ENCODE measurements around the gene PEA15.
A peak's percentile ranks its signal among the peaks of the same experiment; 100 is the strongest.

PEA15 gene

GRCh38 chr1:160205242-160206035, at the start of gene PEA15:
TSS of gene PEA15 (plus strand) at chr1:160205384. CDS start at chr1:160211545, 6,161 bp downstream.
- Mint-ChIP-seq H3K4me3 (peak within 1 kb of the TSS; percentile 83), H3K36me3 (ENCODE audit: low read depth) (peaks cover 16% of the 10 kb centered on the region), H3K9me3 (no peaks in the 10 kb centered on the region), H3K27me3 (no peaks in the 10 kb centered on the region), H3K27ac (peak within 1 kb of the TSS; percentile 91), H3K4me1 (peaks cover 47% of the 10 kb centered on the region)
- peak; percentile 57 for ATAC-seq
- peak; percentile 76 for DNase-seq

DNA sequence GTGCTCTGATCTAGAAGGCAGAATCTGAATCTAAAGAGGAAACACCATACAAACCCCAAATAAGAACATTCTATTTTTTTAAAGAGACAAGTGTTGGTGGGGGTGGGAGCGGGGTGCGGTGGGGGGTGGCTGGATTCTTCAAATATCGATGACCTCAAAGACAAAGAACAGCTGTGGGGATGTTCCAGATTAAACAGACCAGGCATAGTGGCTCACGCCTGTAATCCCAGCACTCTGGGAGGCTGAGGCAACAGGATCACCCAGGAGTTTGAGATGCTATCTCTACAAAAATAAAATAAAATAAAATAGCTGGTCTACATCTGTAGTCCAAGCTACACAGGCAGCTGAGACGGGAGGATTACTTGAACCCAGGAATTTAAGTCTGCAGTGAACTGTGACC, 48.8 kb upstream of the PEA15 start:
- DNase-seq (no peak), ATAC-seq (no peak)
- H3K36me3 Mint-ChIP-seq (ENCODE audit: low read depth) = no peaks in the 10 kb centered on the region
- no peaks in the 10 kb centered on the region for H3K9me3 Mint-ChIP-seq
- no peaks in the 10 kb centered on the region for H3K4me1 Mint-ChIP-seq
- no peak overlapping the region for H3K27ac Mint-ChIP-seq
- H3K27me3 Mint-ChIP-seq = no peaks in the 10 kb centered on the region
- H3K4me3 Mint-ChIP-seq = no peak overlapping the region

- H3K27ac Mint-ChIP-seq = no peak overlapping the region
- DNase-seq = no peak
- no peaks in the 10 kb centered on the region for H3K36me3 Mint-ChIP-seq (ENCODE audit: low read depth)
- no peaks in the 10 kb centered on the region for H3K9me3 Mint-ChIP-seq
- no peaks in the 10 kb centered on the region for H3K27me3 Mint-ChIP-seq
- no peak for ATAC-seq
- H3K4me1 Mint-ChIP-seq = no peaks in the 10 kb centered on the region
- H3K4me3 Mint-ChIP-seq = no peak overlapping the region
Measured at GRCh38 chr1:160157174-160157573, 48.0 kb upstream of the PEA15 start.

DNA sequence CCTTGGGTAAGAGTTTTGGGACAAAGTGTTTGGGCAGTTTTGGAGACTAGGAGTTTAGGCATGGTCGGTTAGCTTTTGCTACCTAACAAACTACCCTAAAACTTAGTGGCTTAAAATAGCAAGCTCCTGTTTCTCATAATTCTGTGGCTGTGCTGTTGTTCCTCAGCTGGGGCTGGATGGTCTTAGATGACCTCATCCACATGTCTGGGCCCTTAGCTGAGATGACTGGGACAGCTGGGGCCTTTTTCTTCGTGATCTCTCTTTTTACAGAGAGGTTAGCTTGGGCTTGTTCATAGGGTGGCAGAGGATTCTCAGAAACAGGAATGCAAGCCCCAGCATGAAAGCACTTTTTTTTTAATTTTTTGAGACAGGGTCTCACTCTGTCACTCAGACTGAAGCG, 47.2 kb upstream of the PEA15 start:
- Mint-ChIP-seq H3K27ac (no peak overlapping the region), H3K4me1 (no peaks in the 10 kb centered on the region), H3K4me3 (no peak overlapping the region), H3K9me3 (no peaks in the 10 kb centered on the region), H3K27me3 (no peaks in the 10 kb centered on the region), H3K36me3 (ENCODE audit: low read depth) (no peaks in the 10 kb centered on the region)
- no peak for DNase-seq
- no peak for ATAC-seq

GRCh38 chr1:160158534-160158933, 46.6 kb upstream of the PEA15 start:
- Mint-ChIP-seq H3K27me3 (no peaks in the 10 kb centered on the region), H3K27ac (no peak overlapping the region), H3K4me1 (no peaks in the 10 kb centered on the region), H3K9me3 (no peaks in the 10 kb centered on the region), H3K36me3 (ENCODE audit: low read depth) (no peaks in the 10 kb centered on the region), H3K4me3 (no peak overlapping the region)
- no peak for DNase-seq
- ATAC-seq = no peak

- no peaks in the 10 kb centered on the region for H3K4me1 Mint-ChIP-seq
- H3K27ac Mint-ChIP-seq = no peak overlapping the region
- H3K36me3 Mint-ChIP-seq (ENCODE audit: low read depth) = no peaks in the 10 kb centered on the region
- DNase-seq = no peak
- no peak for ATAC-seq
- H3K9me3 Mint-ChIP-seq = no peaks in the 10 kb centered on the region
- H3K27me3 Mint-ChIP-seq = peaks cover 5% of the 10 kb centered on the region
- H3K4me3 Mint-ChIP-seq = no peak overlapping the region
Measured at GRCh38 chr1:160159846-160160245, 45.3 kb upstream of the PEA15 start.

- no peak overlapping the region for H3K27ac Mint-ChIP-seq
- no peak for DNase-seq
- peaks cover 11% of the 10 kb centered on the region for H3K4me1 Mint-ChIP-seq
- H3K36me3 Mint-ChIP-seq (ENCODE audit: low read depth) = no peaks in the 10 kb centered on the region
- no peaks in the 10 kb centered on the region for H3K9me3 Mint-ChIP-seq
- no peak for ATAC-seq
- H3K4me3 Mint-ChIP-seq = no peak overlapping the region
- H3K27me3 Mint-ChIP-seq = peaks cover 12% of the 10 kb centered on the region
Measured at GRCh38 chr1:160161965-160162705, 43.0 kb upstream of the PEA15 start.

GRCh38 chr1:160162931-160163330, 42.3 kb upstream of the PEA15 start:
- no peak for DNase-seq
- Mint-ChIP-seq H3K27me3 (peaks cover 12% of the 10 kb centered on the region), H3K36me3 (ENCODE audit: low read depth) (no peaks in the 10 kb centered on the region), H3K4me1 (peaks cover 19% of the 10 kb centered on the region), H3K9me3 (no peaks in the 10 kb centered on the region), H3K4me3 (no peak overlapping the region), H3K27ac (no peak overlapping the region)
- no peak for ATAC-seq

DNA sequence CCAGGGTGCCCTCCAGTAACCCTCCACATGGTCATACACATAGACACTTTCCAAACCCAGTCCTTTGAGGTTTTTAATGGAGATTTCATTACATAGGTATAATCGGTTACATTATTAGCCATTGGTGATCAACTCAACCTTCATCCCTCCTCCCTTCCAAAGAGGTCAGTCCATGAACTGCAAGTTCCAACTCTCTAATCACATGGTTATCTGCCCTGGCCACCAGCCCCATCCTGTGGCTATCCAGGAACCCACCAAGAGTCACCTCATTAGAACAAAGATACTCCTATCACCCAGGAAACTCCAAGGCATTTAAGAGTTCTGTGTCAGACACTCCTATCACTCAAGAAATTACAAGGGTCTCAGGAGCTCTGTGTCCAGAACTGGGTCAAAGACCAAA, 41.6 kb upstream of the PEA15 start:
- ATAC-seq (no peak), DNase-seq (no peak)
- Mint-ChIP-seq H3K9me3 (no peaks in the 10 kb centered on the region), H3K27ac (no peak overlapping the region), H3K27me3 (peaks cover 12% of the 10 kb centered on the region), H3K36me3 (ENCODE audit: low read depth) (no peaks in the 10 kb centered on the region), H3K4me1 (peaks cover 21% of the 10 kb centered on the region), H3K4me3 (no peak overlapping the region)

DNA sequence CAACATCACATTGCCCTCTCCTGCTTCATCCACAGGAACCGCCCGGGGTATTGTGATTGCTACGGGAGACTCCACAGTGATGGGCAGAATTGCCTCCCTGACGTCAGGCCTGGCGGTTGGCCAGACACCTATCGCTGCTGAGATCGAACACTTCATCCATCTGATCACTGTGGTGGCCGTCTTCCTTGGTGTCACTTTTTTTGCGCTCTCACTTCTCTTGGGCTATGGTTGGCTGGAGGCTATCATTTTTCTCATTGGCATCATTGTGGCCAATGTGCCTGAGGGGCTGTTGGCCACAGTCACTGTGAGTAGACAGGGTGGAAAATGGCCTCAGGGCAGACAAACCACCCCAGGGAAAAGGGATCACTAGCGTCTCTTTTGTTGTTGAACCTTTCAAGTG, 41.1 kb upstream of the PEA15 start:
- H3K36me3 Mint-ChIP-seq (ENCODE audit: low read depth) = no peaks in the 10 kb centered on the region
- H3K4me3 Mint-ChIP-seq = no peak overlapping the region
- H3K4me1 Mint-ChIP-seq = peaks cover 26% of the 10 kb centered on the region
- ATAC-seq = no peak
- H3K9me3 Mint-ChIP-seq = no peaks in the 10 kb centered on the region
- no peak for DNase-seq
- H3K27ac Mint-ChIP-seq = no peak overlapping the region
- peaks cover 12% of the 10 kb centered on the region for H3K27me3 Mint-ChIP-seq

GRCh38 chr1:160166166-160166868, 38.9 kb upstream of the PEA15 start:
- no peaks in the 10 kb centered on the region for H3K36me3 Mint-ChIP-seq (ENCODE audit: low read depth)
- no peak for DNase-seq
- no peaks in the 10 kb centered on the region for H3K9me3 Mint-ChIP-seq
- peaks cover 12% of the 10 kb centered on the region for H3K27me3 Mint-ChIP-seq
- H3K4me1 Mint-ChIP-seq = peaks cover 38% of the 10 kb centered on the region
- ATAC-seq = no peak
- H3K27ac Mint-ChIP-seq = no peak overlapping the region
- no peak overlapping the region for H3K4me3 Mint-ChIP-seq

DNA sequence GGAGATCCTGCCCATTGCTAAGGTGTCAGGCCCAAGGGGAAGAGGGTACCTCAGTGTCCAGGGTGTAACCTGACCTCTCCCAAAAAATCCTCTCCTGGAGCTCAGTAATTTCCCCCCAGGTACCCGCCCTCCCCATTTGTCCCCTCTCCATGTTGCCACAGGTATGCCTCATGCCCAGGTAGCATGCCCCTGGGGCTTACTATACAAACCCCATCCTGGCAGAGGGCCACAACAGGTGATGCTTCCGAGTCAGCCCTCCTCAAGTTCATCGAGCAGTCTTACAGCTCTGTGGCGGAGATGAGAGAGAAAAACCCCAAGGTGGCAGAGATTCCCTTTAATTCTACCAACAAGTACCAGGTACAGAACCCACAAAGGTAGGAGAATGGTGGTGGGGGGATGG, 38.1 kb upstream of the PEA15 start:
- H3K9me3 Mint-ChIP-seq = no peaks in the 10 kb centered on the region
- H3K4me3 Mint-ChIP-seq = no peak overlapping the region
- H3K27ac Mint-ChIP-seq = no peak overlapping the region
- no peak for ATAC-seq
- H3K4me1 Mint-ChIP-seq = peaks cover 38% of the 10 kb centered on the region
- no peak for DNase-seq
- H3K27me3 Mint-ChIP-seq = peaks cover 15% of the 10 kb centered on the region
- H3K36me3 Mint-ChIP-seq (ENCODE audit: low read depth) = no peaks in the 10 kb centered on the region

GRCh38 chr1:160167580-160167979, 37.6 kb upstream of the PEA15 start:
- ATAC-seq = peak; percentile 91
- Mint-ChIP-seq H3K27me3 (peaks cover 16% of the 10 kb centered on the region), H3K4me3 (no peak overlapping the region), H3K4me1 (peaks cover 38% of the 10 kb centered on the region), H3K9me3 (no peaks in the 10 kb centered on the region), H3K27ac (no peak overlapping the region), H3K36me3 (ENCODE audit: low read depth) (no peaks in the 10 kb centered on the region)
- DNase-seq = no peak

GRCh38 chr1:160168016-160168415, 37.2 kb upstream of the PEA15 start:
- Mint-ChIP-seq H3K27me3 (peaks cover 16% of the 10 kb centered on the region), H3K27ac (no peak overlapping the region)
- ATAC-seq = no peak

More at GRCh38 chr1:160168016-160168415, 37.2 kb upstream of the PEA15 start:
- Mint-ChIP-seq H3K36me3 (ENCODE audit: low read depth) (no peaks in the 10 kb centered on the region), H3K9me3 (no peaks in the 10 kb centered on the region), H3K4me1 (peaks cover 38% of the 10 kb centered on the region), H3K4me3 (no peak overlapping the region)
- DNase-seq = no peak

Measured in activated naive CD8-positive, alpha-beta T cell treated with anti-CD3 and anti-CD28 coated beads, Interleukin-2, amount 50 U/mL, for 24 hours (primary cell).